Activated CD4-positive, alpha-beta T cell treated with anti-CD3 and anti-CD28 coated beads for 4 hours (primary cell): ENCODE data around the gene CHRM1.
"Not testable (repeated sequence)": the region's sequence is repeated elsewhere in the genome, so short reads cannot be mapped to it uniquely, and the experiment has no call there.

Experiments used
- DNase-seq, 2 donors: peaks; one replicate each; pipeline ENCODE4 v3.0.0-alpha.2; 2020

Gene CHRM1

GRCh38 chr11:62874851-62875250, 46.3 kb downstream of the CHRM1 start:
- no peak for DNase-seq

GRCh38 chr11:62865635-62866034, 55.5 kb downstream of the CHRM1 start:
- DNase-seq = no peak

GRCh38 chr11:62863687-62864335, 57.4 kb downstream of the CHRM1 start:
- no peak for DNase-seq

GRCh38 chr11:62861564-62862192, 59.5 kb downstream of the CHRM1 start:
- not testable (repeated sequence) for DNase-seq

- no peak for DNase-seq
Measured at GRCh38 chr11:62860835-62861563, 60.2 kb downstream of the CHRM1 start.

GRCh38 chr11:62859281-62859703, 61.9 kb downstream of the CHRM1 start:
- not testable (repeated sequence) for DNase-seq
